HCT116 (cell line): ENCODE results near the gene SFRP4. TPM values are rescaled to one million over a fixed set of nuclear protein-coding genes. Genes with fewer than 3 reads are reported as not detected.

Experiments used
- ATAC-seq: fragments of 200-7000 bp; cut with Tn5 transposase; 2 replicates; pipeline ENCODE4 v1.9.1; 2020; ENCODE audit warnings: mild to moderate bottlenecking, moderate library complexity
- BruUV-seq: library from RNA; stranded (reverse); fragments of 400-500 nt; replicated peaks from 2 replicates; lab custom pipeline; 2021; lab: Mats Ljungman, UMichigan
- CTCF ChIA-PET: fragments of 300-600 bp; sonication (Branson Sonifier 250); formaldehyde crosslinking; loops from one replicate; lab custom pipeline; 2021; ENCODE audit warnings: antibody characterized with exemption; lab: Charles Lee
- POLR2A ChIA-PET: fragments of 300-600, 350-600 bp; sonication (Branson Sonifier 250); formaldehyde crosslinking; loops from one replicate; lab custom pipeline; 2021; ENCODE audit warnings: antibody characterized with exemption; lab: Charles Lee
- RAD21 ChIA-PET, 2 experiments: fragments of 300-600 bp; sonication (Branson Sonifier 250); formaldehyde crosslinking; loops; one replicate each; lab custom pipeline; 2023; ENCODE audit warnings: low total read pairs in 2 of 2; ENCODE audit not compliant: uncharacterized antibody in 2 of 2, unreplicated experiment in 2 of 2, low non-redundant PET in 1 of 2; lab: Charles Lee
- DNase-seq: peaks from one replicate; pipeline ENCODE4 v3.0.0-alpha.2; 2010; ENCODE audit warnings: low read depth, low spot score
- H2AFZ ChIP-seq: fragments of 200-600 bp; shearing (Covaris generic), sonication (generic); 2 replicates; pipeline ENCODE4 v1.6.1; 2017; ENCODE audit warnings: low read depth, mixed run types, mixed read lengths, antibody characterized with exemption, low read length; ENCODE audit not compliant: poor library complexity, severe bottlenecking
- H3K27ac ChIP-seq: 2 replicates; pipeline ENCODE4 v1.5.1; 2012; ENCODE audit warnings: low read depth, low read length
- H3K27me3 ChIP-seq: fragments of 200-600 bp; sonication (generic); 2 replicates; pipeline ENCODE4 v1.6.1; 2016; ENCODE audit warnings: mixed run types, low read length, mixed read lengths; ENCODE audit not compliant: insufficient read depth
- H3K36me3 ChIP-seq, 2 experiments: fragments of 200-500 bp in 1 of 2; fragments of 200-600 bp in 1 of 2; sonication (Bioruptor generic) in 1 of 2; sonication (generic) in 1 of 2; 2 replicates each; pipeline versions ENCODE4 v1.5.1 to v1.6.1; 2014 to 2016; ENCODE audit warnings: low read length in 2 of 2, inconsistent platforms in 1 of 2, mixed read lengths in 1 of 2, mixed run types in 1 of 2; ENCODE audit not compliant: insufficient read depth in 2 of 2, control insufficient read depth in 1 of 2
- H3K4me1 ChIP-seq, 2 experiments: fragments of 200-600 bp in 1 of 2; sonication (generic) in 1 of 2; 2 replicates each; pipeline versions ENCODE4 v1.5.1 to v1.6.1; 2012 to 2017; ENCODE audit warnings: low read length in 2 of 2, inconsistent platforms in 1 of 2, mild to moderate bottlenecking in 1 of 2, mixed read lengths in 1 of 2, mixed run types in 1 of 2, moderate library complexity in 1 of 2; ENCODE audit not compliant: insufficient read depth in 2 of 2, control insufficient read depth in 1 of 2
- H3K4me2 ChIP-seq: fragments of 200-600 bp; sonication (generic); 2 replicates; pipeline ENCODE4 v1.6.1; 2017; ENCODE audit warnings: mixed run types, low read length, mixed read lengths
- H3K4me3 ChIP-seq, 2 experiments: fragments of 200-600 bp in 1 of 2; sonication (generic) in 1 of 2; replicated peaks in 1 of 2; 2 replicates each; pipeline ENCODE4 v1.5.1; 2011 to 2016; ENCODE audit warnings: low read length in 2 of 2, control low read depth in 1 of 2, low read depth in 1 of 2, mild to moderate bottlenecking in 1 of 2, mixed read lengths in 1 of 2, mixed run types in 1 of 2
- H3K79me2 ChIP-seq: fragments of 200-600 bp; sonication (generic); 2 replicates; pipeline ENCODE4 v1.6.1; 2017; ENCODE audit warnings: mild to moderate bottlenecking, mixed run types, low read length, moderate library complexity, mixed read lengths; ENCODE audit not compliant: insufficient read depth
- H3K9ac ChIP-seq: fragments of 200-600 bp; sonication (generic); 2 replicates; pipeline ENCODE4 v1.6.1; 2016; ENCODE audit warnings: low read length, mixed read lengths
- H3K9me2 ChIP-seq: fragments of 200-600 bp; sonication (generic), shearing (Covaris generic); 2 replicates; pipeline ENCODE4 v1.6.1; 2017; ENCODE audit warnings: mixed run types, mild to moderate bottlenecking, moderate library complexity; ENCODE audit not compliant: insufficient read depth
- H3K9me3 ChIP-seq, 2 experiments: fragments of 200-500 bp in 1 of 2; fragments of 200-600 bp in 1 of 2; sonication (Bioruptor generic) in 1 of 2; sonication (generic) in 1 of 2; 2 replicates each; pipeline ENCODE4 v1.6.1; 2014 to 2017; ENCODE audit warnings: low read length in 2 of 2, mixed read lengths in 2 of 2, inconsistent platforms in 1 of 2, low read depth in 1 of 2, mild to moderate bottlenecking in 1 of 2, mixed run types in 1 of 2, moderate library complexity in 1 of 2; ENCODE audit not compliant: control insufficient read depth in 1 of 2, insufficient read depth in 1 of 2
- H4K20me1 ChIP-seq: fragments of 200-600 bp; sonication (generic), shearing (Covaris generic); 2 replicates; pipeline ENCODE4 v1.6.1; 2017; ENCODE audit warnings: mixed run types, mild to moderate bottlenecking, moderate library complexity; ENCODE audit not compliant: insufficient read depth
- ATF3 ChIP-seq: IDR thresholded peaks from 2 replicates; pipeline ENCODE4 v1.6.1; 2012
- CEBPB ChIP-seq: IDR thresholded peaks from 2 replicates; pipeline ENCODE4 v1.6.1; 2012; ENCODE audit warnings: low read depth
- CTCF ChIP-seq, 3 experiments: fragments of 200-600 bp in 1 of 3; sonication (generic) in 1 of 3; IDR thresholded peaks in 2 of 3; conservative IDR thresholded peaks in 1 of 3; 2 replicates each; pipeline ENCODE4 v1.5.1; 2012 to 2017; ENCODE audit warnings: low read depth in 2 of 3, low read length in 2 of 3, antibody characterized with exemption in 1 of 3, borderline replicate concordance in 1 of 3, control low read depth in 1 of 3, mild to moderate bottlenecking in 1 of 3, mixed read lengths in 1 of 3, mixed run types in 1 of 3, moderate library complexity in 1 of 3; ENCODE audit not compliant: insufficient read depth in 1 of 3
- EZH2 ChIP-seq: fragments of 200-600 bp; sonication (generic); IDR thresholded peaks from 2 replicates; pipeline ENCODE4 v1.6.1; 2017; ENCODE audit warnings: antibody characterized with exemption, mixed run types
- EZH2phosphoT487 ChIP-seq: fragments of 200-600 bp; IDR thresholded peaks from 2 replicates; pipeline ENCODE4 v1.6.1; 2018; ENCODE audit warnings: antibody characterized with exemption, borderline replicate concordance
- FOSL1 ChIP-seq: IDR thresholded peaks from 2 replicates; pipeline ENCODE4 v1.6.1; 2012; ENCODE audit warnings: low read depth
- JUND ChIP-seq: IDR thresholded peaks from 2 replicates; pipeline ENCODE4 v1.6.1; 2012
- POLR2AphosphoS5 ChIP-seq: IDR thresholded peaks from 2 replicates; pipeline ENCODE4 v1.6.1; 2011; ENCODE audit warnings: mild to moderate bottlenecking, low read depth, low read length, moderate library complexity
- RAD21 ChIP-seq: IDR thresholded peaks from 2 replicates; pipeline ENCODE4 v1.6.1; 2012; ENCODE audit warnings: low read depth, mild to moderate bottlenecking
- SP1 ChIP-seq: IDR thresholded peaks from 2 replicates; pipeline ENCODE4 v1.6.1; 2012; ENCODE audit warnings: low read depth
- TCF7L2 ChIP-seq: IDR thresholded peaks from 2 replicates; pipeline ENCODE4 v1.7.0; 2011; ENCODE audit warnings: borderline replicate concordance, inconsistent platforms; ENCODE audit not compliant: insufficient read depth, insufficient read length; ENCODE audit errors: extremely low read depth
- ZBTB33 ChIP-seq: IDR thresholded peaks from 2 replicates; pipeline ENCODE4 v1.6.1; 2011; ENCODE audit warnings: mild to moderate bottlenecking, low read length, moderate library complexity; ENCODE audit not compliant: insufficient replicate concordance; ENCODE audit errors: extremely low read depth
- intact Hi-C: fragments of 100-400 bp; cut with micrococcal nuclease; formaldehyde crosslinking; loops from 2 replicates; pipeline ENCODE4 v1.10.0; 2022
- total RNA-seq: library from RNA; stranded (reverse); gene quantifications from one replicate; pipeline ENCODE4 v1.2.1, GENCODE V29; 2021; ENCODE audit not compliant: unreplicated experiment

SFRP4 gene
- total RNA-seq, 1 experiment from 2014 or later, result 0.25 TPM

DNA sequence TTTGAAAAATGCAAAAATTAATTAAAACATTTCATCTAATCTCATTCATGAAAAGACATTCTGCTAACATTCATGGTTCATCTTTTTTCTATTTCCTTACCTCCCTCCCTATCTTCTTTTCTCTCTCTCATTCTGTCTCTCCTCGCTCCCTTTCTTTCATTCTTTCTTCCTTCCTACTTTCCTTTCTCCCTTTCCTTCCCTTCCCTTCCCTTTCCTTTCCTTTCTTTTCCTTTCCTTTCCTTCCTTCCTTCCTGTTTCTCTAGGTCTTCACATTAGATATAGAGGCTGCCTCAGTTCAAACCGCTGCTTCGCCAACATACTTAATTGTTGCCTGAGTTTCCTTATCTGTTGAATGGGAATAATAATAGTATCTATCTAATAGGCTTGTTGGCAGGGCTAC lies 21.9 kb downstream of the SFRP4 start:
- ChIA-PET POLR2A (no interaction called here), CTCF (no interaction called here), RAD21 (no interaction called here)
- no peaks in the 10 kb centered on the region for H3K36me3 ChIP-seq
- H2AFZ ChIP-seq, result no peak overlapping the region
- TF ChIP-seq ATF3 (no peak), ZBTB33 (no peak), EZH2phosphoT487 (no peak), EZH2 (no peak), SP1 (no peak), TCF7L2 (no peak), JUND (no peak), CEBPB (no peak), RAD21 (no peak), POLR2AphosphoS5 (no peak), FOSL1 (no peak), CTCF (IDR thresholded peaks at IDR 0.05 in 2 of 3, conservative IDR thresholded peaks at IDR 0.05 in 1 of 3; ENCODE audit: borderline replicate concordance in 1 of 3, insufficient read depth in 1 of 3, low read depth in 2 of 3, low read length in 2 of 3) (no peak)
- no peaks in the 10 kb centered on the region for H3K9me2 ChIP-seq
- intact Hi-C loops, result no loop called here
- no peak overlapping the region for H3K4me2 ChIP-seq
- H3K27me3 ChIP-seq, result peaks cover 3% of the 10 kb centered on the region; the same call in 1 of the 2 replicates
- ATAC-seq (no peak), DNase-seq (no peak)
- H4K20me1 ChIP-seq, result no peaks in the 10 kb centered on the region
- H3K4me1 ChIP-seq, result no peaks in the 10 kb centered on the region
- H3K79me2 ChIP-seq, result no peaks in the 10 kb centered on the region
- H3K4me3 ChIP-seq, result no peak overlapping the region
- H3K9ac ChIP-seq, result no peak overlapping the region
- H3K27ac ChIP-seq, result no peak overlapping the region
- H3K9me3 ChIP-seq, result no peaks in the 10 kb centered on the region
- BruUV-seq, result no TSS peak
